Glutamatergic neuron (in vitro differentiated cells): ENCODE measurements around the gene SERPINH1. TPM values are rescaled to one million over a fixed set of nuclear protein-coding genes. Genes with fewer than 3 reads are reported as not detected.

Experiments
- DNase-seq: peaks from one replicate; pipeline ENCODE4 v3.0.0; 2022
- H3K27ac Mint-ChIP-seq: one replicate; pipeline ENCODE4 v1.8.0; 2020; ENCODE audit warnings: mild to moderate bottlenecking, mixed read lengths, inconsistent platforms; ENCODE audit not compliant: unreplicated experiment
- H3K27me3 Mint-ChIP-seq: one replicate; pipeline ENCODE4 v1.8.0; 2020; ENCODE audit warnings: mild to moderate bottlenecking, moderate library complexity, mixed read lengths, inconsistent platforms; ENCODE audit not compliant: unreplicated experiment
- H3K36me3 Mint-ChIP-seq: one replicate; pipeline ENCODE4 v1.8.0; 2020; ENCODE audit warnings: mild to moderate bottlenecking, mixed read lengths, inconsistent platforms; ENCODE audit not compliant: unreplicated experiment
- H3K4me1 Mint-ChIP-seq: one replicate; pipeline ENCODE4 v1.8.0; 2020; ENCODE audit warnings: mild to moderate bottlenecking, low read depth, mixed read lengths, inconsistent platforms; ENCODE audit not compliant: unreplicated experiment
- H3K4me3 Mint-ChIP-seq: one replicate; pipeline ENCODE4 v1.8.0; 2020; ENCODE audit warnings: mild to moderate bottlenecking, mixed read lengths, inconsistent platforms; ENCODE audit not compliant: unreplicated experiment
- H3K9me3 Mint-ChIP-seq: one replicate; pipeline ENCODE4 v1.8.0; 2020; ENCODE audit warnings: mild to moderate bottlenecking, moderate library complexity, mixed read lengths, inconsistent platforms; ENCODE audit not compliant: unreplicated experiment
- CTCF ChIP-seq: fragments of 200-600 bp; sonication (generic); IDR thresholded peaks from one replicate; pipeline ENCODE4 v1.5.0; 2021; ENCODE audit not compliant: partially characterized antibody, unreplicated experiment
- total RNA-seq: library from RNA; stranded (reverse); fragmentation: NEBNext Ultra II Directional; extraction: Animal tissue kit (Norgen Biotek cat#: 25700); gene quantifications from one replicate; pipeline ENCODE4 v1.2.1, GENCODE V29; 2021; ENCODE audit not compliant: unreplicated experiment

Gene SERPINH1
- total RNA-seq, 1 donor from 2014 or later, result 35.0 TPM

GRCh38 chr11:75589051-75589450 lies 27.0 kb downstream of the SERPINH1 start:
- TF ChIP-seq CTCF, result no peak
- H3K4me1 Mint-ChIP-seq, result peaks cover 42% of the 10 kb centered on the region
- no peak overlapping the region for H3K27ac Mint-ChIP-seq
- no peaks in the 10 kb centered on the region for H3K36me3 Mint-ChIP-seq
- H3K4me3 Mint-ChIP-seq, result no peak overlapping the region
- peaks cover 29% of the 10 kb centered on the region for H3K9me3 Mint-ChIP-seq
- no peak for DNase-seq
- peaks cover 17% of the 10 kb centered on the region for H3K27me3 Mint-ChIP-seq

GRCh38 chr11:75589933-75590332 lies 27.9 kb downstream of the SERPINH1 start:
- DNase-seq, result no peak
- peaks cover 38% of the 10 kb centered on the region for H3K4me1 Mint-ChIP-seq
- no peak overlapping the region for H3K4me3 Mint-ChIP-seq
- peak overlapping the region; percentile 88 for H3K27ac Mint-ChIP-seq
- H3K27me3 Mint-ChIP-seq, result peaks cover 11% of the 10 kb centered on the region
- peaks cover 27% of the 10 kb centered on the region for H3K9me3 Mint-ChIP-seq
- no peak for TF ChIP-seq CTCF
- H3K36me3 Mint-ChIP-seq, result no peaks in the 10 kb centered on the region

GRCh38 chr11:75591371-75591770 lies 29.3 kb downstream of the SERPINH1 start:
- peak; percentile 25 for DNase-seq
- H3K27me3 Mint-ChIP-seq, result peaks cover 14% of the 10 kb centered on the region
- peaks cover 37% of the 10 kb centered on the region for H3K4me1 Mint-ChIP-seq
- TF ChIP-seq CTCF, result no peak
- H3K4me3 Mint-ChIP-seq, result no peak overlapping the region
- no peaks in the 10 kb centered on the region for H3K36me3 Mint-ChIP-seq
- peak overlapping the region; percentile 83 for H3K27ac Mint-ChIP-seq
- peaks cover 26% of the 10 kb centered on the region for H3K9me3 Mint-ChIP-seq

GRCh38 chr11:75591966-75592365 lies 29.9 kb downstream of the SERPINH1 start:
- Mint-ChIP-seq H3K36me3 (no peaks in the 10 kb centered on the region), H3K27ac (peak overlapping the region; percentile 83), H3K4me3 (peak overlapping the region; percentile 50), H3K9me3 (peaks cover 21% of the 10 kb centered on the region), H3K27me3 (peaks cover 14% of the 10 kb centered on the region), H3K4me1 (peaks cover 34% of the 10 kb centered on the region)
- no peak for TF ChIP-seq CTCF
- no peak for DNase-seq

- no peak for DNase-seq
- TF ChIP-seq CTCF, result no peak
- peak overlapping the region; percentile 45 for H3K27ac Mint-ChIP-seq
- H3K9me3 Mint-ChIP-seq, result peaks cover 20% of the 10 kb centered on the region
- H3K4me1 Mint-ChIP-seq, result peaks cover 38% of the 10 kb centered on the region
- peaks cover 14% of the 10 kb centered on the region for H3K27me3 Mint-ChIP-seq
- H3K36me3 Mint-ChIP-seq, result no peaks in the 10 kb centered on the region
- H3K4me3 Mint-ChIP-seq, result no peak overlapping the region
These were observed 30.7 kb downstream of the SERPINH1 start for GRCh38 chr11:75592715-75593114.
